H9 (cell line): ENCODE data around the gene KRTAP6-3. TPM values are rescaled to one million over a fixed set of nuclear protein-coding genes. Genes with fewer than 3 reads are reported as not detected.

Experiments used
- DNase-seq: peaks from one replicate; pipeline ENCODE4 v3.0.0-alpha.2; 2017
- H2AFZ ChIP-seq: one replicate; pipeline ENCODE4 v1.6.1; 2013; ENCODE audit warnings: mild to moderate bottlenecking, low read length, control low read depth, moderate library complexity
- H2AK5ac ChIP-seq: 2 replicates; pipeline ENCODE4 v1.6.1; 2013; ENCODE audit warnings: low read length, control low read depth, mixed read lengths; ENCODE audit not compliant: insufficient read length
- H2BK120ac ChIP-seq: one replicate; pipeline ENCODE4 v1.6.1; 2013; ENCODE audit warnings: low read depth, mild to moderate bottlenecking, low read length, control low read depth, inconsistent platforms; ENCODE audit not compliant: poor library complexity, severe bottlenecking
- H2BK12ac ChIP-seq: 2 replicates; pipeline ENCODE4 v1.6.1; 2013; ENCODE audit warnings: low read length, control low read depth, mixed read lengths, low read depth; ENCODE audit not compliant: insufficient read length
- H2BK15ac ChIP-seq: 2 replicates; pipeline ENCODE4 v1.6.1; 2013; ENCODE audit warnings: low read depth, low read length, control low read depth
- H2BK20ac ChIP-seq: one replicate; pipeline ENCODE4 v1.6.1; 2013; ENCODE audit warnings: low read depth, mild to moderate bottlenecking, low read length, control low read depth, inconsistent platforms; ENCODE audit not compliant: poor library complexity, severe bottlenecking
- H2BK5ac ChIP-seq: 2 replicates; pipeline ENCODE4 v1.6.1; 2013; ENCODE audit warnings: low read length, control low read depth, mixed read lengths; ENCODE audit not compliant: insufficient read length
- H3K14ac ChIP-seq: 2 replicates; pipeline ENCODE4 v1.6.1; 2013; ENCODE audit warnings: low read length, control low read depth; ENCODE audit not compliant: insufficient read depth
- H3K18ac ChIP-seq: 2 replicates; pipeline ENCODE4 v1.6.1; 2013; ENCODE audit warnings: low read depth, mild to moderate bottlenecking, mixed read lengths, low read length, control low read depth; ENCODE audit not compliant: insufficient read length
- H3K23ac ChIP-seq: 2 replicates; pipeline ENCODE4 v1.6.1; 2013; ENCODE audit warnings: low read length, control low read depth, mixed read lengths, low read depth; ENCODE audit not compliant: insufficient read length
- H3K23me2 ChIP-seq: 2 replicates; pipeline ENCODE4 v1.6.1; 2013; ENCODE audit warnings: low read depth, mild to moderate bottlenecking, mixed read lengths, low read length, control low read depth; ENCODE audit not compliant: insufficient read length, poor library complexity, severe bottlenecking
- H3K27ac ChIP-seq: 2 replicates; pipeline ENCODE4 v1.5.1; 2013; ENCODE audit warnings: low read length, control low read depth, mixed read lengths, low read depth; ENCODE audit not compliant: insufficient read length
- H3K27me3 ChIP-seq: 2 replicates; pipeline ENCODE4 v1.6.1; 2013; ENCODE audit warnings: low read length, control low read depth, inconsistent platforms; ENCODE audit not compliant: insufficient read depth
- H3K4ac ChIP-seq: 2 replicates; pipeline ENCODE4 v1.6.1; 2013; ENCODE audit warnings: low read depth, mild to moderate bottlenecking, control low read depth, inconsistent platforms, low read length, moderate library complexity
- H3K4me1 ChIP-seq: 2 replicates; pipeline ENCODE4 v1.6.1; 2013; ENCODE audit warnings: low read length, control low read depth, inconsistent platforms; ENCODE audit not compliant: insufficient read depth
- H3K4me2 ChIP-seq: 2 replicates; pipeline ENCODE4 v1.6.1; 2013; ENCODE audit warnings: low read length, control low read depth, mixed read lengths; ENCODE audit not compliant: insufficient read length, insufficient read depth
- H3K56ac ChIP-seq: 2 replicates; pipeline ENCODE4 v1.6.1; 2013; ENCODE audit warnings: low read depth, mild to moderate bottlenecking, mixed read lengths, low read length, control low read depth; ENCODE audit not compliant: insufficient read length
- H3K79me1 ChIP-seq: 2 replicates; pipeline ENCODE4 v1.6.1; 2013; ENCODE audit warnings: low read depth, mild to moderate bottlenecking, moderate library complexity, low read length, control low read depth, inconsistent platforms; ENCODE audit not compliant: insufficient read depth, poor library complexity, severe bottlenecking
- H3K79me2 ChIP-seq: 2 replicates; pipeline ENCODE4 v1.6.1; 2013; ENCODE audit warnings: low read length, control low read depth, inconsistent platforms; ENCODE audit not compliant: insufficient read depth
- H3K9ac ChIP-seq: 2 replicates; pipeline ENCODE4 v1.6.1; 2013; ENCODE audit warnings: low read length, control low read depth, mixed read lengths; ENCODE audit not compliant: insufficient read length; ENCODE audit errors: extremely low read depth
- H3K9me3 ChIP-seq: one replicate; pipeline ENCODE4 v1.6.1; 2013; ENCODE audit warnings: low read depth, low read length, inconsistent platforms; ENCODE audit not compliant: control insufficient read depth
- H3T11ph ChIP-seq: one replicate; pipeline ENCODE4 v1.6.1; 2013; ENCODE audit warnings: mild to moderate bottlenecking, low read length, control low read depth, inconsistent platforms
- H4K20me1 ChIP-seq: one replicate; pipeline ENCODE4 v1.6.1; 2013; ENCODE audit not compliant: control insufficient read depth, insufficient read length, insufficient read depth
- H4K5ac ChIP-seq: 2 replicates; pipeline ENCODE4 v1.6.1; 2013; ENCODE audit warnings: low read depth, mild to moderate bottlenecking, mixed read lengths, low read length, control low read depth; ENCODE audit not compliant: insufficient read length
- H4K8ac ChIP-seq: replicated peaks from 2 replicates; pipeline ENCODE4 v1.6.1; 2013; ENCODE audit warnings: low read length, control low read depth, mixed read lengths, low read depth; ENCODE audit not compliant: insufficient read length
- H4K91ac ChIP-seq: 2 replicates; pipeline ENCODE4 v1.6.1; 2013; ENCODE audit warnings: low read depth, mild to moderate bottlenecking, moderate library complexity, mixed read lengths, low read length, control low read depth; ENCODE audit not compliant: insufficient read length
- H3K27ac Mint-ChIP-seq, 3 experiments: 2 replicates in 2 of 3; 3 replicates in 1 of 3; pipeline ENCODE4 v1.8.0; 2020 to 2021; ENCODE audit warnings: mixed read lengths in 3 of 3, mild to moderate bottlenecking in 1 of 3, moderate library complexity in 1 of 3
- H3K27me3 Mint-ChIP-seq: 2 replicates; pipeline ENCODE4 v1.8.0; 2021; ENCODE audit warnings: low read depth, mild to moderate bottlenecking, moderate library complexity, mixed read lengths
- H3K36me3 Mint-ChIP-seq, 3 experiments: 2 replicates in 2 of 3; 3 replicates in 1 of 3; pipeline ENCODE4 v1.8.0; 2020 to 2021; ENCODE audit warnings: low read depth in 3 of 3, mixed read lengths in 3 of 3; ENCODE audit not compliant: insufficient read depth in 1 of 3
- H3K4me1 Mint-ChIP-seq, 2 experiments: 2 replicates each; pipeline ENCODE4 v1.8.0; 2020; ENCODE audit warnings: mixed read lengths in 2 of 2
- H3K4me3 Mint-ChIP-seq, 2 experiments: 2 replicates in 1 of 2; 3 replicates in 1 of 2; pipeline ENCODE4 v1.8.0; 2020 to 2021; ENCODE audit warnings: mild to moderate bottlenecking in 2 of 2, mixed read lengths in 2 of 2, moderate library complexity in 1 of 2
- H3K9me3 Mint-ChIP-seq, 2 experiments: 2 replicates in 1 of 2; 3 replicates in 1 of 2; pipeline ENCODE4 v1.8.0; 2020; ENCODE audit warnings: mild to moderate bottlenecking in 2 of 2, mixed read lengths in 2 of 2, moderate library complexity in 1 of 2
- WGBS: extraction: QIAGEN DNeasy Blood & Tissue Kit; methylation state at CpG from one replicate; pipeline ENCODE4 v1.1.7; 2013; ENCODE audit warnings: missing lambda C conversion rate, low lambda C conversion rate, mixed read lengths; ENCODE audit not compliant: insufficient read length; ENCODE audit errors: extremely low coverage; 5-methylcytosine and 5-hydroxymethylcytosine counted together
- total RNA-seq: library from RNA; stranded (reverse); gene quantifications from 2 replicates; pipeline ENCODE4 v1.2.1, GENCODE V29; 2021
- TF ChIP-seq, protein P1 (sequence below): fragments of 200-600 bp; sonication (generic); conservative IDR thresholded peaks from 3 replicates; pipeline ENCODE4 v1.8.0; 2021; ENCODE audit warnings: antibody characterized with exemption, mild to moderate bottlenecking

The KRTAP6-3 gene
- total RNA-seq, 1 experiment from 2014 or later, result not detected

DNA sequence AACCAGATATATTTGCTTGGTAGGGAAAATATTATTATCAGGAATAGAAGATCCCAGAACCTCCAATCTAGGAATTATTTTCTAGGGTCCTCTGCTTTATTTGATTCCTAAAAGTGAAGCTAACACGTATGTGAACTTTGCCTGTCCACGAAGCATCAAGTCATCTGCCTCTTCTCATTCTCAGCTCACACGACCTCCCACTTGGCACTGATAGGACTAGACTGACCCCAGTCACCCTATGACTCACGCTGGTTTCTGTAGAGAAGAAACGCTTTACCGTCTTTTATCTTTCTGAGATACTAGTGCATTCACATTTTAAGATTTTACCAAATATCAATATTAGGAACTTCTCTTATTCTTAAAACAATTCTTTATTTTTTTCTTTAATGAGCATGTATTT lies 29.2 kb upstream of the KRTAP6-3 start:
- H3K18ac ChIP-seq, result no peak overlapping the region
- Mint-ChIP-seq H3K4me1 (no peaks in the 10 kb centered on the region), H3K4me3 (no peak overlapping the region), H3K27ac (no peak overlapping the region), H3K9me3 (peaks cover 5 to 16% of the 10 kb centered on the region in 2 experiments; a peak in 4 of 5 replicates), H3K27me3 (no peaks in the 10 kb centered on the region), H3K36me3 (peaks cover 0 to 7% (median 0%) of the 10 kb centered on the region in 3 experiments; a peak in 2 of 7 replicates)
- H3K4me2 ChIP-seq, result no peak overlapping the region
- H3K79me1 ChIP-seq, result no peaks in the 10 kb centered on the region
- no CpG with 5 or more reads among the region's 6 CpGs for WGBS
- H3T11ph ChIP-seq, result no peak overlapping the region
- no peak overlapping the region for H4K91ac ChIP-seq
- H2AK5ac ChIP-seq, result no peak overlapping the region
- H3K4me1 ChIP-seq, result no peaks in the 10 kb centered on the region
- no peak overlapping the region for H3K56ac ChIP-seq
- TF ChIP-seq, protein P1, sequence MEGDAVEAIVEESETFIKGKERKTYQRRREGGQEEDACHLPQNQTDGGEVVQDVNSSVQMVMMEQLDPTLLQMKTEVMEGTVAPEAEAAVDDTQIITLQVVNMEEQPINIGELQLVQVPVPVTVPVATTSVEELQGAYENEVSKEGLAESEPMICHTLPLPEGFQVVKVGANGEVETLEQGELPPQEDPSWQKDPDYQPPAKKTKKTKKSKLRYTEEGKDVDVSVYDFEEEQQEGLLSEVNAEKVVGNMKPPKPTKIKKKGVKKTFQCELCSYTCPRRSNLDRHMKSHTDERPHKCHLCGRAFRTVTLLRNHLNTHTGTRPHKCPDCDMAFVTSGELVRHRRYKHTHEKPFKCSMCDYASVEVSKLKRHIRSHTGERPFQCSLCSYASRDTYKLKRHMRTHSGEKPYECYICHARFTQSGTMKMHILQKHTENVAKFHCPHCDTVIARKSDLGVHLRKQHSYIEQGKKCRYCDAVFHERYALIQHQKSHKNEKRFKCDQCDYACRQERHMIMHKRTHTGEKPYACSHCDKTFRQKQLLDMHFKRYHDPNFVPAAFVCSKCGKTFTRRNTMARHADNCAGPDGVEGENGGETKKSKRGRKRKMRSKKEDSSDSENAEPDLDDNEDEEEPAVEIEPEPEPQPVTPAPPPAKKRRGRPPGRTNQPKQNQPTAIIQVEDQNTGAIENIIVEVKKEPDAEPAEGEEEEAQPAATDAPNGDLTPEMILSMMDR, result no peak
- no peak overlapping the region for H2BK15ac ChIP-seq
- no peak overlapping the region for H3K9ac ChIP-seq
- no peak overlapping the region for H2BK20ac ChIP-seq
- H3K27me3 ChIP-seq, result no peaks in the 10 kb centered on the region
- H3K23ac ChIP-seq, result no peak overlapping the region
- no peak overlapping the region for H2BK12ac ChIP-seq
- H3K79me2 ChIP-seq, result no peaks in the 10 kb centered on the region
- H3K14ac ChIP-seq, result no peak overlapping the region
- H2BK5ac ChIP-seq, result no peak overlapping the region
- H2AFZ ChIP-seq, result no peak overlapping the region
- H4K20me1 ChIP-seq, result no peaks in the 10 kb centered on the region
- no peak overlapping the region for H3K27ac ChIP-seq
- no peaks in the 10 kb centered on the region for H3K9me3 ChIP-seq
- DNase-seq, result no peak
- H3K4ac ChIP-seq, result no peak overlapping the region
- no peak overlapping the region for H2BK120ac ChIP-seq
- no peaks in the 10 kb centered on the region for H3K23me2 ChIP-seq
- no peak overlapping the region for H4K5ac ChIP-seq
- H4K8ac ChIP-seq, result no peak overlapping the region
